Endothelial cell of umbilical vein (primary cell): Measurements from ENCODE around the gene KCNH5. TPM values are rescaled to one million over a fixed set of nuclear protein-coding genes. Genes with fewer than 3 reads are reported as not detected.

Experiments
- BruUV-seq: library from RNA; stranded (reverse); fragments of 400-500 nt; replicated peaks from 2 replicates; lab custom pipeline; 2021; lab: Mats Ljungman, UMichigan
- CTCF ChIA-PET: fragments of 300-600, 350-600 bp; sonication (Branson Sonifier 250); formaldehyde crosslinking; loops from one replicate; lab custom pipeline; 2021; ENCODE audit warnings: antibody characterized with exemption, inconsistent platforms; lab: Charles Lee
- POLR2A ChIA-PET: fragments of 300-600, 350-600 bp; sonication (Branson Sonifier 250); formaldehyde crosslinking; loops from one replicate; lab custom pipeline; 2021; ENCODE audit warnings: antibody characterized with exemption, inconsistent platforms; lab: Charles Lee
- DNase-seq: peaks from one replicate; pipeline ENCODE4 v3.0.0-alpha.2; 2011; ENCODE audit warnings: low read depth, low spot score
- FAIRE-seq: peaks from 2 replicates; lab custom pipeline; 2011; peaks lifted over from hg19 to GRCh38; lab: Jason Lieb, UNC
- H2AFZ ChIP-seq: 2 replicates; pipeline ENCODE4 v1.6.0; 2012; ENCODE audit warnings: low read depth, low read length, control low read depth, inconsistent platforms
- H3K27ac ChIP-seq: 2 replicates; pipeline ENCODE4 v1.5.1; 2011; ENCODE audit warnings: low read depth, mild to moderate bottlenecking, control low read depth, low read length, moderate library complexity; ENCODE audit not compliant: insufficient read depth
- H3K27me3 ChIP-seq, 2 experiments: 2 replicates each; pipeline versions ENCODE4 v1.6.0 to v1.6.1; 2011; ENCODE audit warnings: low read length in 2 of 2, mixed read lengths in 1 of 2; ENCODE audit not compliant: control insufficient read depth in 2 of 2, insufficient read depth in 2 of 2
- H3K36me3 ChIP-seq, 2 experiments: 2 replicates in 1 of 2; 3 replicates in 1 of 2; pipeline ENCODE4 v1.5.1; 2011; ENCODE audit warnings: low read length in 2 of 2, mild to moderate bottlenecking in 1 of 2, moderate library complexity in 1 of 2; ENCODE audit not compliant: control insufficient read depth in 2 of 2, insufficient read depth in 2 of 2; ENCODE audit errors: extremely low read depth in 1 of 2
- H3K4me1 ChIP-seq: 3 replicates; pipeline ENCODE4 v1.5.1; 2011; ENCODE audit warnings: mild to moderate bottlenecking, low read length; ENCODE audit not compliant: control insufficient read depth, insufficient read depth; ENCODE audit errors: extremely low read depth
- H3K4me2 ChIP-seq: 2 replicates; pipeline ENCODE4 v1.6.1; 2011; ENCODE audit warnings: low read length, control low read depth, mixed read lengths; ENCODE audit not compliant: insufficient read depth
- H3K4me3 ChIP-seq, 3 experiments: fragments of 200-600 bp in 1 of 3; sonication (generic), shearing (Covaris generic) in 1 of 3; replicated peaks in 1 of 3; 2 replicates each; pipeline ENCODE4 v1.5.1; 2011 to 2016; ENCODE audit warnings: control low read depth in 3 of 3, low read length in 3 of 3, mild to moderate bottlenecking in 2 of 3, inconsistent platforms in 1 of 3, low read depth in 1 of 3, moderate library complexity in 1 of 3; ENCODE audit not compliant: insufficient read depth in 1 of 3
- H3K79me2 ChIP-seq: 2 replicates; pipeline ENCODE4 v1.6.0; 2012; ENCODE audit warnings: low read length, inconsistent platforms; ENCODE audit not compliant: control insufficient read depth, insufficient read depth
- H3K9ac ChIP-seq: replicated peaks from 2 replicates; pipeline ENCODE3; 2011; ENCODE audit warnings: low read length, control low read depth; ENCODE audit not compliant: insufficient read depth; ENCODE audit errors: extremely low read depth
- H3K9me1 ChIP-seq: replicated peaks from 3 replicates; pipeline ENCODE4 v1.6.0; 2011; ENCODE audit warnings: mild to moderate bottlenecking, low read length; ENCODE audit not compliant: control insufficient read depth, insufficient read depth; ENCODE audit errors: extremely low read depth
- H3K9me3 ChIP-seq: replicated peaks from 2 replicates; pipeline ENCODE4 v1.5.1; 2012; ENCODE audit warnings: low read length, inconsistent platforms; ENCODE audit not compliant: control insufficient read depth, insufficient read depth
- H4K20me1 ChIP-seq: replicated peaks from 2 replicates; pipeline ENCODE3; 2011; ENCODE audit warnings: mild to moderate bottlenecking, low read length; ENCODE audit not compliant: control insufficient read depth, insufficient read depth; ENCODE audit errors: extremely low read depth
- CTCF ChIP-seq, 2 donors: IDR thresholded peaks; 1 replicate in 1 of 2; 2 replicates in 1 of 2; pipeline ENCODE4 v1.5.1; 2011; ENCODE audit warnings: low read length in 2 of 2, mild to moderate bottlenecking in 2 of 2, moderate library complexity in 2 of 2, control low read depth in 1 of 2, inconsistent platforms in 1 of 2, low read depth in 1 of 2; ENCODE audit not compliant: insufficient read depth in 1 of 2; ENCODE audit errors: extremely low read depth in 1 of 2
- GATA2 ChIP-seq: IDR thresholded peaks from 2 replicates; pipeline ENCODE4 v1.7.0; 2011; ENCODE audit warnings: low read depth, mild to moderate bottlenecking, moderate library complexity, mixed read lengths, low read length; ENCODE audit not compliant: insufficient read length, insufficient read depth
- MAX ChIP-seq: IDR thresholded peaks from 2 replicates; pipeline ENCODE4 v1.6.1; 2011; ENCODE audit not compliant: insufficient read depth, insufficient read length
- POLR2A ChIP-seq: IDR thresholded peaks from 2 replicates; pipeline ENCODE4 v1.6.1; 2012; ENCODE audit warnings: low read depth, mild to moderate bottlenecking, control low read depth, low read length
- POLR2AphosphoS5 ChIP-seq: IDR thresholded peaks from 2 replicates; pipeline ENCODE4 v1.6.1; 2012; ENCODE audit warnings: low read depth, mild to moderate bottlenecking, control low read depth, low read length, moderate library complexity; ENCODE audit not compliant: insufficient read depth
- dilution Hi-C: fragments of 300-500 bp; cut with MboI; formaldehyde crosslinking; loops from one replicate; pipeline ENCODE4 v1.15.0; 2019; ENCODE audit warnings: low sequenced_read_pairs; ENCODE audit not compliant: extremely low pct_ligation_motif_present
- intact Hi-C: fragments of 100-400 bp; cut with micrococcal nuclease; formaldehyde crosslinking; loops from one replicate; pipeline ENCODE4 v1.10.0; 2022
- polyA plus RNA-seq, 4 experiments: library from polyadenylated mRNA; depleted of rRNA in 3 of 4; stranded (reverse) in 3 of 4; unstranded in 1 of 4; fragments of >200 nt; gene quantifications; 2 replicates each; pipeline versions ENCODE4 v1.2.1 to v1.2.3, GENCODE V29; 2011 to 2012; ENCODE audit warnings: missing spikeins in 1 of 4
- total RNA-seq: library from RNA; stranded (reverse); gene quantifications from 2 replicates; pipeline ENCODE4 v1.2.3, GENCODE V29; 2021

Gene KCNH5
- total and polyA plus RNA-seq, 2 donors (not counting 3 experiments of a cell fraction or from before 2014, with no cell fraction given), result not detected

DNA sequence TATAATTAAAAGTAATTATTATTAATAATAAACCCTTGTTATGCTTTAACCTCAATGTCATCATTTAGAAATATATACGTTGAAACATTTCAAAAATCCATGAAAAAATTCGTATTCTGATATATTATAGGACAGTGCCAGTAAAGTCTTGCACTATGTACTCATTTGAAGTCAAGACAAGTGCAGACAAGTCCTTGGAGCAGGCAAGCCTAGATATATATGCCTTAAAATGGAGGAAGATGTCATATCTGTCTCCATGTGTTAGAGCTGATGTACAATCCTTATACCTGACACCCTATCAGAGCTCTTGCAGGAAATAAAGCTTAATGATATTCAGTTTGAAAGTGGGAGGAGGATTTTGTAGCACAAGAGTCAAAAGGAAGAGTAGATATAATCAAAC, 310.4 kb downstream of the KCNH5 start:
- dilution Hi-C loops, result no loop called here
- Histone ChIP-seq H3K9me1 (no peaks in the 10 kb centered on the region), H3K27me3 (no peaks in the 10 kb centered on the region), H3K9me3 (no peaks in the 10 kb centered on the region), H2AFZ (no peak overlapping the region), H3K36me3 (no peaks in the 10 kb centered on the region), H3K27ac (no peak overlapping the region), H3K4me2 (no peak overlapping the region), H3K9ac (no peak overlapping the region), H3K4me1 (no peaks in the 10 kb centered on the region), H3K79me2 (no peaks in the 10 kb centered on the region), H4K20me1 (no peaks in the 10 kb centered on the region), H3K4me3 (no peak overlapping the region)
- no TSS peak for BruUV-seq
- CTCF ChIA-PET, result no interaction called here
- TF ChIP-seq POLR2AphosphoS5 (no peak), GATA2 (no peak), CTCF (IDR thresholded peaks at IDR 0.05; ENCODE audit: extremely low read depth in 1 of 2, insufficient read depth in 1 of 2, low read depth in 1 of 2, low read length in 2 of 2) (no peak)
- DNase-seq (no peak), FAIRE-seq (no peak)
- intact Hi-C loops, result no loop called here
- POLR2A ChIA-PET, result no interaction called here

DNA sequence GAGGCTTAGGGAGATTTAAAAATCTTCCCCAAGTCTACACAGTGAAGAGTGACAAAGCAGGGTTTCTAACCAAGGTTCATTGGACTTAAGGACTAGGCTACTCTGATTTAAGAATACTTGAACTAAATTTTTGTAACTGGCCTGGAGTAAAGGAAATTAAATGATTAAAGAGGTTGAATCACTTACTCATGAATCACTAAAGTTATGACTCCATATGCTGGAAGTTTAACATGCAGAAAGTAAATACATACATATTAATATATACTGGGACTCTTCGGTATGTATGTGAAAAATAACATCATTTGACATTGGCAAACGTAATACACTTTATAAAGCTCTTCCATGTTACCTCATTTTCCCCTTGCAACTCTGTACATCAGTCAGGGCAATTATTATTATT, 322.9 kb downstream of the KCNH5 start:
- dilution Hi-C loops, result no loop called here
- ChIA-PET CTCF (no interaction called here), POLR2A (no interaction called here)
- TF ChIP-seq POLR2A (no peak), POLR2AphosphoS5 (no peak), MAX (no peak), GATA2 (no peak)
- intact Hi-C loops, result no loop called here
- DNase-seq (no peak), FAIRE-seq (no peak)
- no peaks in the 10 kb centered on the region for H3K9me3 ChIP-seq
- BruUV-seq, result no TSS peak
- no peaks in the 10 kb centered on the region for H3K9me1 ChIP-seq
- no peak overlapping the region for H3K4me2 ChIP-seq
- no peaks in the 10 kb centered on the region for H3K4me1 ChIP-seq
- H3K27ac ChIP-seq, result no peak overlapping the region
- H3K9ac ChIP-seq, result no peak overlapping the region
- H3K4me3 ChIP-seq, result no peak overlapping the region
- H3K36me3 ChIP-seq, result no peaks in the 10 kb centered on the region
- H4K20me1 ChIP-seq, result no peaks in the 10 kb centered on the region
- H2AFZ ChIP-seq, result no peak overlapping the region
- H3K79me2 ChIP-seq, result no peaks in the 10 kb centered on the region
- H3K27me3 ChIP-seq, result no peaks in the 10 kb centered on the region
